Measurements from ENCODE around the gene BGN.

GRCh38 chrX:153477901-153478300 lies 16.9 kb upstream of the BGN start:
- TF ChIP-seq, protein P1, sequence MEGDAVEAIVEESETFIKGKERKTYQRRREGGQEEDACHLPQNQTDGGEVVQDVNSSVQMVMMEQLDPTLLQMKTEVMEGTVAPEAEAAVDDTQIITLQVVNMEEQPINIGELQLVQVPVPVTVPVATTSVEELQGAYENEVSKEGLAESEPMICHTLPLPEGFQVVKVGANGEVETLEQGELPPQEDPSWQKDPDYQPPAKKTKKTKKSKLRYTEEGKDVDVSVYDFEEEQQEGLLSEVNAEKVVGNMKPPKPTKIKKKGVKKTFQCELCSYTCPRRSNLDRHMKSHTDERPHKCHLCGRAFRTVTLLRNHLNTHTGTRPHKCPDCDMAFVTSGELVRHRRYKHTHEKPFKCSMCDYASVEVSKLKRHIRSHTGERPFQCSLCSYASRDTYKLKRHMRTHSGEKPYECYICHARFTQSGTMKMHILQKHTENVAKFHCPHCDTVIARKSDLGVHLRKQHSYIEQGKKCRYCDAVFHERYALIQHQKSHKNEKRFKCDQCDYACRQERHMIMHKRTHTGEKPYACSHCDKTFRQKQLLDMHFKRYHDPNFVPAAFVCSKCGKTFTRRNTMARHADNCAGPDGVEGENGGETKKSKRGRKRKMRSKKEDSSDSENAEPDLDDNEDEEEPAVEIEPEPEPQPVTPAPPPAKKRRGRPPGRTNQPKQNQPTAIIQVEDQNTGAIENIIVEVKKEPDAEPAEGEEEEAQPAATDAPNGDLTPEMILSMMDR (IDR thresholded peaks at IDR 0.05), result no peak
- TF ChIP-seq POLR2AphosphoS5 (IDR thresholded peaks at IDR 0.05; ENCODE audit: low read depth, low read length), result no peak

All from Panc1 (cell line).